ENCODE measurements around the gene SUN2.

- TF ChIP-seq CTCF (IDR thresholded peaks at IDR 0.05) (no peak), POLR2A (IDR thresholded peaks at IDR 0.05) (no peak)
These were observed 61.7 kb downstream of the SUN2 start for GRCh38 chr22:38694049-38694448.
